Measurements from ENCODE around the gene MATCAP1.

The MATCAP1 gene

DNA sequence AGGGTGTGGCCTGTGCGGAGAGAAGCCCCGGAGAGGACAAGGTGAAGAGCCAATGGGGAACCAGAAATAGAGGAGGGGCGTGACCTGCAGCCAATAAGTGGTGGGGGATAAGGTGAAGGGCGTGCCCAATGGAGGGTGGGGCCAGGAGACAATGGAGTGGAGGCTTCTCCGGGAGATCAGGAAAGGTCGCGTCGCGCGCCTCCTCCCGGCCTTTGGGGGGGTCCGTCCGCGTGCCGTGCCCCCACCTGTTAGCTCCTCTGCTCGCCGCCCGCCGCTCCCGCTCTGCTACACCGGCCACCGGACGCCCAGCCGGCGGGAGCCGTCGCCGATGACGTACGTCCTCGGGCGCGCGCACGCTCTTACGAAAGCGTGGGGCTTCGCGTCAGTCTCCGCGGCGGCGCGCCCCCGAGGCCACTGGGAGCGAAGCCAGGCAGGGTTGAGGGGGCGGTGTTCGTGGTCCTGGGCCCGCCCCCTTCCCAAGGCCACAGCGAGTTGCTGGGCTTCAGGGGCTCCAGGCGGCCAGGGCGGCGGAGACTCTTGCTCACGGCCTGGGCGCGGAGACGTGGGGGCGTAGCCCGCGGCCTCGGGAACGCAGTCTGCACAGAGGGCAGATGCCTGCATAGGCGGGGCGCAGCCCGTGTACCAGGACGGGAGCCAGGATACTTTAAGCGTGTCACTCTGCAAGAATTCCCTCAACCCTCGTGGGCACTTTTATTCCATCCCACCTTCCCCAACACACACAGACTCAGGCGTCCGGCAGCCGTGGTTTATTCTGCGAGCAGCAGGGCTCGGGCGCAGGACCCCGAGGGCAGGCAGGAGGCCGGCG, at the start of gene MATCAP1:
Gene MATCAP1, minus strand, starts transcription at position 337 of the 826 bp plus-strand sequence. CDS start 3,353 bp downstream, outside the sequence.
- Mint-ChIP-seq H3K36me3 (peaks cover 3% of the 10 kb centered on the region in 2 donors), H3K9me3 (no peaks in the 10 kb centered on the region), H3K4me3 (peak within 1 kb of the TSS in 1 of 2 donors; percentile 88), H3K27ac (no peak within 1 kb of the TSS), H3K27me3 (peaks cover 15 to 28% of the 10 kb centered on the region in 2 donors), H3K4me1 (peaks cover 12 to 15% of the 10 kb centered on the region in 2 donors)
- DNase-seq (peak; percentile 91), ATAC-seq (replicated peaks) (peak; percentile 96 to 97)

DNA sequence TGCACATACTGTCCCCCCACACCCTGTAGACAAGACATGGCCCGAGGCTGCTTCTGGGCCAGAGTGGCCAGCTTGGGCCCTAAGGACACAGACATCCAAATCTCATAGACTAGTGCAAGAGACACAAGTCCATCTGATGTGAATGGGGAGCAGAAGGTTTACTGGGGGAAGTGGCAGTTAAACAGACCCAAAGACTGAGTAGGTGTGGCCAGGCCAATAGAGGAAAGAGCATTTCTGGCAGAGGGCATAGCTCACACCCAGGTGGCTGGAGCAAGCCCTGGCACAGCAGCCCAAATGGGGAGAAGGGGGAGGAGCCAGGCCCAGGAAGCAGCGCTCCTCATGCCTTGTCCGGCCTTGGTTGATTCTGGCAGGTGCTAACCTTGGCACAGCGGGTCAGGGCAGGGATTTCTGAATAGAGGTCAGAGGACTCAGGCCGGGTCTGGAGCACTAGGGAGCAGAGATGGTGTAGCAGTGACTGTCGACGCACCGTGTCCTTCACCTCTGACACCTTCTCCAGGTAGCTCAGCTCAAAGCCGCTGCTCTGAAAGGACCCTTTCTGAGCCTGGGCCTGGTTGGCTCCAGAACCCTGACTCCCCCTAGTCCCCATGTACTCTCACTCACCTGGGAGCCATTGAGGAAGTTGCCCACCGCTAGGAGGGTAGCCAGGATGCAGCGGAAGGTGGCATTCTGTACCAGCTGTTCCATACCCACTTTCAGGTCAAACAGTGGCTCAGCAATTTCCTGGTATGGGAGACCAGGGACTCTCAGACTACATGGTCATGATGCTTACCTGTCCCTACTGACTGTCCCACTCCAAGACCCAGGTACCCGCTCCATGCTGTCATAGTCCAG, 47.3 kb upstream of the MATCAP1 start:
- peaks cover 26 to 27% of the 10 kb centered on the region in 2 donors for H3K4me1 Mint-ChIP-seq
- ATAC-seq (replicated peaks) = no peak
- peak overlapping the region; percentile 77 for H3K27ac Mint-ChIP-seq
- peaks cover 48 to 79% of the 10 kb centered on the region in 2 donors for H3K36me3 Mint-ChIP-seq
- H3K9me3 Mint-ChIP-seq = peaks cover under 1 to 1% of the 10 kb centered on the region in 2 donors
- no peaks in the 10 kb centered on the region for H3K27me3 Mint-ChIP-seq
- H3K4me3 Mint-ChIP-seq = no peak overlapping the region
- DNase-seq = no peak

GRCh38 chr16:67229906-67230808, 46.4 kb upstream of the MATCAP1 start:
- H3K4me3 Mint-ChIP-seq = no peak overlapping the region
- no peak for DNase-seq

GRCh38 chr16:67228905-67229304, 45.1 kb upstream of the MATCAP1 start:
- ATAC-seq (replicated peaks) (no peak), DNase-seq (no peak)
- H3K27me3 Mint-ChIP-seq = no peaks in the 10 kb centered on the region
- peak overlapping the region; percentile 34 for H3K27ac Mint-ChIP-seq
- peak overlapping the region in 1 of 2 donors; percentile 23 for H3K4me3 Mint-ChIP-seq
- peaks cover 37 to 39% of the 10 kb centered on the region in 2 donors for H3K4me1 Mint-ChIP-seq
- no peaks in the 10 kb centered on the region for H3K9me3 Mint-ChIP-seq
- H3K36me3 Mint-ChIP-seq = peaks cover 44 to 63% of the 10 kb centered on the region in 2 donors

More at GRCh38 chr16:67229906-67230808, 46.4 kb upstream of the MATCAP1 start:
- Mint-ChIP-seq H3K27ac (peak overlapping the region; percentile 77), H3K36me3 (peaks cover 44 to 75% of the 10 kb centered on the region in 2 donors), H3K4me1 (peaks cover 33 to 36% of the 10 kb centered on the region in 2 donors), H3K9me3 (no peaks in the 10 kb centered on the region), H3K27me3 (no peaks in the 10 kb centered on the region)
- no peak for ATAC-seq (replicated peaks)

- H3K27me3 Mint-ChIP-seq = no peaks in the 10 kb centered on the region
- peak overlapping the region; percentile 98 for H3K27ac Mint-ChIP-seq
- no peaks in the 10 kb centered on the region for H3K9me3 Mint-ChIP-seq
- ATAC-seq (replicated peaks) (no peak), DNase-seq (no peak)
- peaks cover 37 to 39% of the 10 kb centered on the region in 2 donors for H3K4me1 Mint-ChIP-seq
- H3K36me3 Mint-ChIP-seq = peaks cover 39 to 56% of the 10 kb centered on the region in 2 donors
- H3K4me3 Mint-ChIP-seq = peak overlapping the region; percentile 92 to 98
These were observed 44.4 kb upstream of the MATCAP1 start for GRCh38 chr16:67228034-67228785.

GRCh38 chr16:67227567-67227921, 43.8 kb upstream of the MATCAP1 start:
- peaks cover 39 to 56% of the 10 kb centered on the region in 2 donors for H3K36me3 Mint-ChIP-seq
- no peak for DNase-seq

DNA sequence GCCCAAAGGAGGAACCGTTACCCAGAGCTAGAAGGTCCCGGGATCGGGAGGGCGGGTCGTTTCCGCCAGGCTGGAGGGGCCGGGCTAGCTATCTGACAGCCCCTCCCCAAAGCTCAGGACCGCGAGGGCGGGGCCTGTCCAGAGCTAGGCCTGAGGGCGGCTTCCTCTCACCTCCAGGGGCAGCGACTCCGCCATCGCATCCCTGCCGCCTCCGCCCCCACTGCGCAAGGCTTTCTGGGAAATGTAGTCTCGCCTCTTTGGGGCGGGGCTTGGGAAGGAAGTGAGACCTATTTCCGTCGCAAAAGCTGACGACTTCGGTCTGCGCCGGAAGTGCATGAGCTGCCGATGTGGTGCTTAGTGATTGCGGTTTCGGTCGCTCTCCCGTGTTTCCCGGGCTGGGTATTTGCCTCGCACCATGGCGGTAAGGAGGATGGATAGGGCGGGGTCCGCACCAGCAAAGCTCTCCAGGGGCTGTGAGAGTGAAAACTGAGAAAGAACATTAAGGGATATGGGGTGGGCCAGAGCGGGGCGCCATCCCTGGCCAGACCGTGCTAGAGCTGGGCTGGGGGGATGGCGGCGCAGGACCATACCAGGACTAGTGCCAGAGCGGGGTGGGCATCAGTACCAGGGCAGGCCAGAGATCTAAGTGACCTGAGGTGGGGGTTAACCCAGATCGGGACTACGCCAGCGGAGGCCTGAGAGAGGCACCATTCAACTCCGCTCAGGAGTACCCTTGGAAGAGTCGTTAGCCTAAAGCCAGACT, 43.2 kb upstream of the MATCAP1 start, which contains the start of gene TMEM208:
Gene TMEM208, plus strand, starts transcription at position 327 of the 763 bp plus-strand sequence. Its CDS starts 89 bp downstream, at position 416.
- ATAC-seq (replicated peaks) (peak; percentile 95 to 97), DNase-seq (peak; percentile 99)
- H3K27me3 Mint-ChIP-seq = no peaks in the 10 kb centered on the region
- no peaks in the 10 kb centered on the region for H3K9me3 Mint-ChIP-seq
- H3K27ac Mint-ChIP-seq = peak within 1 kb of the TSS; percentile 98
- H3K36me3 Mint-ChIP-seq = peaks cover 33 to 52% of the 10 kb centered on the region in 2 donors
- H3K4me1 Mint-ChIP-seq = peaks cover 37 to 39% of the 10 kb centered on the region in 2 donors
- H3K4me3 Mint-ChIP-seq = peak within 1 kb of the TSS; percentile 92 to 98

More at GRCh38 chr16:67227567-67227921, 43.8 kb upstream of the MATCAP1 start:
- ATAC-seq (replicated peaks) = no peak
- H3K9me3 Mint-ChIP-seq = no peaks in the 10 kb centered on the region
- H3K27me3 Mint-ChIP-seq = no peaks in the 10 kb centered on the region
- H3K4me1 Mint-ChIP-seq = peaks cover 37 to 39% of the 10 kb centered on the region in 2 donors
- peak overlapping the region; percentile 92 to 98 for H3K4me3 Mint-ChIP-seq
- peak overlapping the region; percentile 98 for H3K27ac Mint-ChIP-seq

GRCh38 chr16:67226295-67226803, 42.6 kb upstream of the MATCAP1 start:
- no peaks in the 10 kb centered on the region for H3K9me3 Mint-ChIP-seq
- H3K36me3 Mint-ChIP-seq = peaks cover 30 to 45% of the 10 kb centered on the region in 2 donors
- no peak for DNase-seq
- peak overlapping the region; percentile 98 for H3K27ac Mint-ChIP-seq
- H3K4me3 Mint-ChIP-seq = peak overlapping the region; percentile 92 to 98
- peaks cover 37 to 39% of the 10 kb centered on the region in 2 donors for H3K4me1 Mint-ChIP-seq
- ATAC-seq (replicated peaks) = peak; percentile 2 to 6
- H3K27me3 Mint-ChIP-seq = no peaks in the 10 kb centered on the region

DNA sequence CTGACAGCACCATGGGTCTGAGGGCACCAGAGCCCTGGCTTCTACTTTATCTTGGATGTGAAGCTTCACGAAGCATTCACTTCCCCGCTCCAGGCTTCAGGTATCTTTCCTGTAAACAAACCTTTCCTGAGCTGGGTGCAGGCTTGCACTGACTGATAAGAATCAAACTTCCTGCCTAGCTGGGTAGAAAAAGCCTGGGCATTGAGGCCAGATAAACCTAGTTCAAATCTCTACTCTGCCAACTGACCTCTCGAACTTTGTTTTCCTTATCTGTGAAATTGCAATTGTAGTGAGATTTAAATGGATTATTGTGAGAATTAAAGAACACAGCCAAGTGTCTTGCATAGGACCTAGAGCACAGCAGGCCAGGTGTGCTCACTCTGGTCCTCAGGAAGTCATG, 40.2 kb upstream of the MATCAP1 start:
- peaks cover 31 to 34% of the 10 kb centered on the region in 2 donors for H3K4me1 Mint-ChIP-seq

GRCh38 chr16:67216612-67217490, 33.1 kb upstream of the MATCAP1 start:
- H3K36me3 Mint-ChIP-seq = peaks cover 5 to 9% of the 10 kb centered on the region in 2 donors
- H3K4me3 Mint-ChIP-seq = no peak overlapping the region
- DNase-seq = no peak
- H3K27ac Mint-ChIP-seq = no peak overlapping the region
- no peaks in the 10 kb centered on the region for H3K9me3 Mint-ChIP-seq
- H3K27me3 Mint-ChIP-seq = no peaks in the 10 kb centered on the region
- ATAC-seq (replicated peaks) = no peak
- peaks cover 0 to 7% of the 10 kb centered on the region in 2 donors for H3K4me1 Mint-ChIP-seq

More for the DNA sequence above, 40.2 kb upstream of the MATCAP1 start:
- Mint-ChIP-seq H3K36me3 (peaks cover 14 to 24% of the 10 kb centered on the region in 2 donors), H3K27me3 (no peaks in the 10 kb centered on the region), H3K9me3 (no peaks in the 10 kb centered on the region), H3K27ac (no peak overlapping the region), H3K4me3 (no peak overlapping the region)
- no peak for DNase-seq
- ATAC-seq (replicated peaks) = no peak

DNA sequence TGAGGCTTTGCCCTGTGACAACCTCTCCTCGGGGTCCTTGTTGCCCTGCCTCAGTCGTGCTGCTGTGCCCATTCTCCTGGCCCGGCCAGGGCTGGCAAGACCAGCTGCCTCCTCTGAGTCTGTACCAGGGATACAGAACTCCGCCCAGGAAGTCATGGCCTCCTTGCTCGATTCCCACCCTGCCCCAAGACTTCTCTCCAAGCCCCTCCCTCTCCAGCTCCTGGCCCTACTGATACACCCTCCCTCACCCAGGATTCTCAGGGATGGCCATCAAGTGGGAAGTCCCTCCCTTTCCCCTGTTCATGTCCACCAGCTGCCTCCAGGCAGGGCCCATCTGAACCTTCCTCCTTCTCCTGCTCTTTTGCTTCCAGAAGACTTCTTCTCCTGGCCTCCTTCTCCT, 31.9 kb upstream of the MATCAP1 start:
- DNase-seq = no peak
- no peak overlapping the region for H3K27ac Mint-ChIP-seq

More for the DNA sequence above, 31.9 kb upstream of the MATCAP1 start:
- peaks cover 0 to 7% of the 10 kb centered on the region in 2 donors for H3K4me1 Mint-ChIP-seq
- peaks cover 5 to 14% of the 10 kb centered on the region in 2 donors for H3K36me3 Mint-ChIP-seq
- ATAC-seq (replicated peaks) = no peak
- no peaks in the 10 kb centered on the region for H3K9me3 Mint-ChIP-seq
- H3K4me3 Mint-ChIP-seq = no peak overlapping the region
- H3K27me3 Mint-ChIP-seq = no peaks in the 10 kb centered on the region

Data from stimulated activated naive B cell treated with anti-CD40 and anti-IgM and Interleukin-4, amounts not matched to agents 10 μg/mL and 1 μg/mL and 100 μg/mL, for 72 hours (primary cell).